HEK293 (cell line): ENCODE data around the gene RTTN.

Source experiments
- CTCF ChIP-seq: fragments of 450-650 bp; formaldehyde crosslinking; IDR thresholded peaks from 2 replicates; pipeline ENCODE4 v1.5.1; 2016; ENCODE audit warnings: missing biosample characterization, missing genetic modification characterization
- HOXC10 ChIP-seq: sonication (generic); formaldehyde crosslinking; IDR thresholded peaks from 2 replicates; pipeline ENCODE4 v1.8.1; 2023; ENCODE audit warnings: mild to moderate bottlenecking, missing genetic modification reagents
- INSM2 ChIP-seq: fragments of 450-650 bp; formaldehyde crosslinking; IDR thresholded peaks from 2 replicates; pipeline ENCODE4 v1.5.1; 2016; ENCODE audit warnings: missing biosample characterization, missing genetic modification characterization
- PRDM1 ChIP-seq: fragments of 450-650 bp; formaldehyde crosslinking; IDR thresholded peaks from 2 replicates; pipeline ENCODE4; 2016; ENCODE audit warnings: missing biosample characterization, missing genetic modification characterization
- SCRT1 ChIP-seq: fragments of 450-650 bp; formaldehyde crosslinking; IDR thresholded peaks from 2 replicates; pipeline ENCODE4 v1.5.1; 2016; ENCODE audit warnings: missing biosample characterization, missing genetic modification characterization, borderline replicate concordance
- ZBTB11 ChIP-seq: fragments of 450-650 bp; formaldehyde crosslinking; conservative IDR thresholded peaks from 2 replicates; pipeline ENCODE4 v1.5.1; 2016; ENCODE audit warnings: low read depth, missing biosample characterization, missing genetic modification characterization
- ZBTB20 ChIP-seq: fragments of 450-650 bp; formaldehyde crosslinking; IDR thresholded peaks from 2 replicates; pipeline ENCODE4 v1.5.1; 2016; ENCODE audit warnings: missing biosample characterization, missing genetic modification characterization
- ZBTB7A ChIP-seq: fragments of 450-650 bp; formaldehyde crosslinking; IDR thresholded peaks from 2 replicates; pipeline ENCODE4 v1.5.1; 2016; ENCODE audit warnings: low read depth, missing biosample characterization, missing genetic modification characterization
- ZNF138 ChIP-seq: fragments of 450-650 bp; formaldehyde crosslinking; IDR thresholded peaks from 2 replicates; pipeline ENCODE4 v1.5.1; 2016; ENCODE audit warnings: missing biosample characterization, missing genetic modification characterization, borderline replicate concordance
- ZNF639 ChIP-seq: fragments of 450-650 bp; formaldehyde crosslinking; IDR thresholded peaks from 2 replicates; pipeline ENCODE4 v1.5.1; 2016; ENCODE audit warnings: missing biosample characterization, missing genetic modification characterization
- ZSCAN30 ChIP-seq: fragments of 450-650 bp; IDR thresholded peaks from 2 replicates; pipeline ENCODE4 v1.5.1; 2018; ENCODE audit warnings: missing biosample characterization, mild to moderate bottlenecking, missing genetic modification characterization, moderate library complexity
- TF ChIP-seq, protein P1 (sequence below): fragments of 450-650 bp; formaldehyde crosslinking; IDR thresholded peaks from 2 replicates; pipeline ENCODE4 v1.5.1; 2016; ENCODE audit warnings: missing biosample characterization, missing genetic modification characterization
- TF ChIP-seq, protein P2 (sequence below): fragments of 450-650 bp; formaldehyde crosslinking; IDR thresholded peaks from 2 replicates; pipeline ENCODE4 v1.5.1; 2016; ENCODE audit warnings: missing biosample characterization, missing genetic modification characterization, low read depth
- TF ChIP-seq, protein P3 (sequence below): fragments of 450-650 bp; formaldehyde crosslinking; IDR thresholded peaks from 2 replicates; pipeline ENCODE4 v1.5.1; 2017; ENCODE audit warnings: missing biosample characterization, mild to moderate bottlenecking, missing genetic modification characterization, moderate library complexity

DNA sequence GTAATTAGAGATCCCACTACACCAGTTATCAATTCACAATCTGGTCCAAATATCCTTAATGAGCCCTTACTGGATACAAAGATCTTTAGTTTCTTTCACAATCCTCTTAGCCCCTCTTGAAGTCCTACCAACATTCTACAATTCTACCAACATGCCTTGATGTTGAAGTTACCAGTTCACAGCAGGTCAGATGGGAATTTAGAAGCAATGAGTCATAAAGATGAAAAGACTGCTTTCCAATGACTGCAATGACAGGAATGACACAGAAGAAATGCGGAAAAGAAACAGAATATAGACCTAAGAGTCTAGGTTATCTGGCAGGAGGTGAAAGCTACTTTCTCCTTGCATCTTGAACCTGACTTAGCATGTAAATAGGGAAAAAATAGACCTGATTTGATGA is 24.5 kb downstream of the RTTN start:
- TF ChIP-seq SCRT1 (tag by site-specific recombination), result no peak
- no peak for TF ChIP-seq ZBTB7A (tag by site-specific recombination)
- no peak for TF ChIP-seq ZBTB11
- TF ChIP-seq INSM2, result no peak
- TF ChIP-seq HOXC10 (CRISPR knock-in tag), result no peak
- TF ChIP-seq, protein P1, sequence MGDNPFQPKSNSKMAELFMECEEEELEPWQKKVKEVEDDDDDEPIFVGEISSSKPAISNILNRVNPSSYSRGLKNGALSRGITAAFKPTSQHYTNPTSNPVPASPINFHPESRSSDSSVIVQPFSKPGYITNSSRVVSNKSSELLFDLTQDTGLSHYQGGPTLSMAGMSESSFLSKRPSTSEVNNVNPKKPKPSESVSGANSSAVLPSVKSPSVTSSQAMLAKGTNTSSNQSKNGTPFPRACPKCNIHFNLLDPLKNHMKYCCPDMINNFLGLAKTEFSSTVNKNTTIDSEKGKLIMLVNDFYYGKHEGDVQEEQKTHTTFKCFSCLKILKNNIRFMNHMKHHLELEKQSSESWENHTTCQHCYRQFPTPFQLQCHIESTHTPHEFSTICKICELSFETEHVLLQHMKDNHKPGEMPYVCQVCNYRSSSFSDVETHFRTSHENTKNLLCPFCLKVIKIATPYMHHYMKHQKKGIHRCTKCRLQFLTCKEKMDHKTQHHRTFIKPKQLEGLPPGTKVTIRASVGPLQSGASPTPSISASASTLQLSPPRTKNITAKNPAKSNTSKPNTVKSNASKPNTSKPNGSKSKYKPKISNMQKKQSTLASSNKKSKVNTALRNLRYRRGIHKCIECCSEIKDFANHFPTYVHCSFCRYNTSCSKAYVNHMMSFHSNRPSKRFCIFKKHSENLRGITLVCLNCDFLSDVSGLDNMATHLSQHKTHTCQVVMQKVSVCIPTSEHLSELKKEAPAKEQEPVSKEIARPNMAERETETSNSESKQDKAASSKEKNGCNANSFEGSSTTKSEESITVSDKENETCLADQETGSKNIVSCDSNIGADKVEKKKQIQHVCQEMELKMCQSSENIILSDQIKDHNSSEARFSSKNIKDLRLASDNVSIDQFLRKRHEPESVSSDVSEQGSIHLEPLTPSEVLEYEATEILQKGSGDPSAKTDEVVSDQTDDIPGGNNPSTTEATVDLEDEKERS (tag by site-specific recombination), result no peak
- no peak for TF ChIP-seq ZBTB20
- TF ChIP-seq CTCF (tag by site-specific recombination), result no peak
- no peak for TF ChIP-seq ZSCAN30 (tag by site-specific recombination)
- TF ChIP-seq, protein P2, sequence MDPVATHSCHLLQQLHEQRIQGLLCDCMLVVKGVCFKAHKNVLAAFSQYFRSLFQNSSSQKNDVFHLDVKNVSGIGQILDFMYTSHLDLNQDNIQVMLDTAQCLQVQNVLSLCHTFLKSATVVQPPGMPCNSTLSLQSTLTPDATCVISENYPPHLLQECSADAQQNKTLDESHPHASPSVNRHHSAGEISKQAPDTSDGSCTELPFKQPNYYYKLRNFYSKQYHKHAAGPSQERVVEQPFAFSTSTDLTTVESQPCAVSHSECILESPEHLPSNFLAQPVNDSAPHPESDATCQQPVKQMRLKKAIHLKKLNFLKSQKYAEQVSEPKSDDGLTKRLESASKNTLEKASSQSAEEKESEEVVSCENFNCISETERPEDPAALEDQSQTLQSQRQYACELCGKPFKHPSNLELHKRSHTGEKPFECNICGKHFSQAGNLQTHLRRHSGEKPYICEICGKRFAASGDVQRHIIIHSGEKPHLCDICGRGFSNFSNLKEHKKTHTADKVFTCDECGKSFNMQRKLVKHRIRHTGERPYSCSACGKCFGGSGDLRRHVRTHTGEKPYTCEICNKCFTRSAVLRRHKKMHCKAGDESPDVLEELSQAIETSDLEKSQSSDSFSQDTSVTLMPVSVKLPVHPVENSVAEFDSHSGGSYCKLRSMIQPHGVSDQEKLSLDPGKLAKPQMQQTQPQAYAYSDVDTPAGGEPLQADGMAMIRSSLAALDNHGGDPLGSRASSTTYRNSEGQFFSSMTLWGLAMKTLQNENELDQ (tag by site-specific recombination), result no peak
- no peak for TF ChIP-seq ZNF138
- TF ChIP-seq, protein P3, sequence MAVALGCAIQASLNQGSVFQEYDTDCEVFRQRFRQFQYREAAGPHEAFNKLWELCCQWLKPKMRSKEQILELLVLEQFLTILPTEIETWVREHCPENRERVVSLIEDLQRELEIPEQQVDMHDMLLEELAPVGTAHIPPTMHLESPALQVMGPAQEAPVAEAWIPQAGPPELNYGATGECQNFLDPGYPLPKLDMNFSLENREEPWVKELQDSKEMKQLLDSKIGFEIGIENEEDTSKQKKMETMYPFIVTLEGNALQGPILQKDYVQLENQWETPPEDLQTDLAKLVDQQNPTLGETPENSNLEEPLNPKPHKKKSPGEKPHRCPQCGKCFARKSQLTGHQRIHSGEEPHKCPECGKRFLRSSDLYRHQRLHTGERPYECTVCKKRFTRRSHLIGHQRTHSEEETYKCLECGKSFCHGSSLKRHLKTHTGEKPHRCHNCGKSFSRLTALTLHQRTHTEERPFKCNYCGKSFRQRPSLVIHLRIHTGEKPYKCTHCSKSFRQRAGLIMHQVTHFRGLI (tag by site-specific recombination), result no peak
- no peak for TF ChIP-seq ZNF639 (tag by site-specific recombination)
- peak; percentile 96 for TF ChIP-seq PRDM1 (tag by site-specific recombination)
